Measurements from ENCODE around the gene ELMO2.
A peak's percentile ranks its signal among the peaks of the same experiment; 100 is the strongest.
"Not testable (repeated sequence)": the region's sequence is repeated elsewhere in the genome, so short reads cannot be mapped to it uniquely, and the experiment has no call there.

Gene ELMO2

GRCh38 chr20:46402331-46402811 is 4.0 kb downstream of the ELMO2 start:
- DNase-seq: peak; percentile 2

GRCh38 chr20:46401478-46401860 is 4.9 kb downstream of the ELMO2 start:
- no peak for DNase-seq

GRCh38 chr20:46400828-46401477 is 5.5 kb downstream of the ELMO2 start:
- peak; percentile 65 for DNase-seq

- peak; percentile 94 for DNase-seq
Measured at GRCh38 chr20:46400253-46400652, 6.2 kb downstream of the ELMO2 start.

- no peak for DNase-seq
Measured at GRCh38 chr20:46399401-46399800, 7.0 kb downstream of the ELMO2 start.

GRCh38 chr20:46398963-46399362 is 7.5 kb downstream of the ELMO2 start:
- DNase-seq: no peak

- DNase-seq: no peak
Measured at GRCh38 chr20:46396052-46396740, 10.2 kb downstream of the ELMO2 start.

GRCh38 chr20:46394872-46395760 is 11.3 kb downstream of the ELMO2 start:
- DNase-seq: no peak

- no peak for DNase-seq
Measured at GRCh38 chr20:46393967-46394366, 12.4 kb downstream of the ELMO2 start.

- no peak for DNase-seq
Measured at GRCh38 chr20:46388937-46389336, 17.5 kb downstream of the ELMO2 start.

GRCh38 chr20:46388201-46388836 is 18.1 kb downstream of the ELMO2 start:
- no peak for DNase-seq

GRCh38 chr20:46387054-46387453 is 19.4 kb downstream of the ELMO2 start:
- DNase-seq: not testable (repeated sequence)

GRCh38 chr20:46378412-46379009 is 27.9 kb downstream of the ELMO2 start:
- DNase-seq: no peak

- no peak for DNase-seq
Measured at GRCh38 chr20:46377518-46377917, 28.9 kb downstream of the ELMO2 start.

- DNase-seq: no peak
Measured at GRCh38 chr20:46376196-46376785, 30.1 kb downstream of the ELMO2 start.

- DNase-seq: no peak
Measured at GRCh38 chr20:46375771-46376170, 30.6 kb downstream of the ELMO2 start.

- no peak for DNase-seq
Measured at GRCh38 chr20:46374383-46374782, 32.0 kb downstream of the ELMO2 start.

- no peak for DNase-seq
Measured at GRCh38 chr20:46371656-46372055, 34.8 kb downstream of the ELMO2 start.

GRCh38 chr20:46368902-46369268 is 37.5 kb downstream of the ELMO2 start:
- peak; percentile 20 for DNase-seq

- DNase-seq: no peak
Measured at GRCh38 chr20:46367967-46368901, 38.2 kb downstream of the ELMO2 start.

- DNase-seq: no peak
Measured at GRCh38 chr20:46367234-46367633, 39.2 kb downstream of the ELMO2 start.
